Sigmoid colon (tissue), 7 donors: ENCODE measurements around the gene WNK2. TPM values are rescaled to one million over a fixed set of nuclear protein-coding genes. Genes with fewer than 3 reads are reported as not detected.

Experiments used
- DNase-seq: peaks from one replicate; pipeline ENCODE4 v3.0.0-alpha.2; 2019
- H3K27ac ChIP-seq, 4 donors: fragments of 200-600 bp; sonication (generic); one replicate each; pipeline ENCODE4 v1.5.1; 2016 to 2019; ENCODE audit warnings: mild to moderate bottlenecking in 1 of 4
- H3K27me3 ChIP-seq, 3 donors: fragments of 200-600 bp; sonication (generic); one replicate each; pipeline ENCODE4 v1.5.1; 2019; ENCODE audit warnings: mild to moderate bottlenecking in 1 of 3
- H3K36me3 ChIP-seq, 4 donors: fragments of 200-600 bp; sonication (generic); one replicate each; pipeline ENCODE4 v1.5.1; 2016 to 2019
- H3K4me1 ChIP-seq, 4 donors: fragments of 200-600 bp; sonication (generic); one replicate each; pipeline ENCODE4 v1.5.1; 2017 to 2019
- H3K4me3 ChIP-seq, 4 donors: fragments of 200-600 bp; sonication (generic); one replicate each; pipeline ENCODE4 v1.5.1; 2017 to 2019; ENCODE audit warnings: mild to moderate bottlenecking in 2 of 4, moderate library complexity in 1 of 4
- H3K9me3 ChIP-seq, 4 donors: fragments of 200-600 bp in 3 of 4; sonication (generic) in 3 of 4; one replicate each; pipeline versions ENCODE4 v1.5.1 to v1.6.1; 2013 to 2019
- EP300 ChIP-seq, 4 donors: sonication (generic); formaldehyde crosslinking; IDR thresholded peaks; one replicate each; pipeline ENCODE4 v1.6.1; 2017; ENCODE audit warnings: antibody characterized with exemption in 4 of 4
- POLR2A ChIP-seq, 2 donors: fragments of 450-650 bp; IDR thresholded peaks; one replicate each; pipeline ENCODE4 v1.6.1; 2016; ENCODE audit warnings: antibody characterized with exemption in 2 of 2, mild to moderate bottlenecking in 2 of 2, moderate library complexity in 2 of 2
- POLR2AphosphoS5 ChIP-seq, 4 donors: sonication (generic); formaldehyde crosslinking; IDR thresholded peaks; one replicate each; pipeline ENCODE4 v1.6.1; 2017; ENCODE audit warnings: antibody characterized with exemption in 4 of 4
- WGBS, 2 donors: extraction: QIAGEN DNeasy Blood & Tissue Kit; methylation state at CpG; one replicate each; pipeline ENCODE4 v1.1.7; 2013; 5-methylcytosine and 5-hydroxymethylcytosine counted together
- intact Hi-C: fragments of 100-400 bp; cut with DNase I; formaldehyde crosslinking; loops from one replicate; pipeline ENCODE4 v1.15.1; 2023
- polyA plus RNA-seq, 3 donors: library from polyadenylated mRNA; stranded (reverse); fragments of 200-250 nt; gene quantifications; one replicate each; pipeline ENCODE4 v1.2.3, GENCODE V29; 2013
- total RNA-seq, 4 donors: library from RNA; depleted of rRNA; stranded (reverse); fragments of >200 nt; gene quantifications; one replicate each; pipeline ENCODE4 v1.1.0, GENCODE V29; 2016
- TF ChIP-seq, protein P1 (sequence below), 4 experiments: fragments of 450-650 bp in 3 of 4; fragments of 200-600 bp in 1 of 4; IDR thresholded peaks; one replicate each; pipeline ENCODE4 v1.5.1; 2016 to 2019; ENCODE audit warnings: antibody characterized with exemption in 4 of 4, mild to moderate bottlenecking in 3 of 4, moderate library complexity in 2 of 4
- donor health status: healthy with polysubstance abuse.
- donor health status: Bipolar disorder and iron deficiency.
- donor health status: healthy.

WNK2 gene
- total and polyA plus RNA-seq, 7 donors: 12.6 to 95.8 (median 20.0) TPM

DNA sequence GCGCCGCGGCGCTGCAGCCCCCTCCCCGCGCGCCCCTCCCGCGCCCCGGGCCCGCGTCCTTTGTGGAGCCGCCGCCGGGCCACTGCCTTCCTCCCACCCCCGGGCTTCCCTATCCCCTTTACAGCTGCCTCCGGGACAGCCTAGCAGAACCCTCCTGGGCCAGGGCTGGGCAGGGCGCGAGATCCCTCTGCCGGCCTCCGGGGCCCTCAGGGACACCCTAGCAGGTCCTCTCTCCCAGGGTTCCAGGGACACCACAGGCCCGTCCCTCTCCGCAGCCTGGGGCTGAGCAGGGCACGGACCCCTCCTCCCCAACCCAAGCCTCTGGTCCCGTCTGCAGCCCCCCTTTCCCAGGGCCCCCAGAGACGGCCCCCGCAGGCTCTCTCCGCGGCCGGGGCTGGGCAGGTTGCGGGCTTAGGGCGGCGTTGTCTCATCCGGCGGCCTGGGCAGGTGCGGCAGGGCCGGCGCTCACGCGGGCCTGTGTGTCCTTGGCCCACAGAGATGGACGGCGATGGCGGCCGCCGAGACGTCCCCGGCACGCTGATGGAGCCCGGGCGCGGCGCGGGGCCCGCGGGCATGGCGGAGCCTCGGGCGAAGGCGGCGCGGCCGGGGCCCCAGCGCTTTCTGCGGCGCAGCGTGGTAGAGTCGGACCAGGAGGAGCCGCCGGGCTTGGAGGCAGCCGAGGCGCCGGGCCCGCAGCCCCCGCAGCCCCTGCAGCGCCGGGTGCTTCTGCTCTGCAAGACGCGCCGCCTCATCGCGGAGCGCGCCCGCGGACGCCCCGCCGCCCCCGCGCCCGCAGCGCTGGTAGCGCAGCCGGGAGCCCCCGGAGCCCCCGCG is 710 bp downstream of the WNK2 start:
- H3K27me3 ChIP-seq: peaks cover 0 to 6% (median 0%) of the 10 kb centered on the region in 3 donors
- intact Hi-C loops: loop anchor here (2.0 to 10.0 kb wide), 4 partner anchors 22 to 270 kb away; partner anchors contain the start of genes FAM120A, FAM120AOS and NINJ1
- H3K4me1 ChIP-seq: peaks cover 4 to 67% (median 63%) of the 10 kb centered on the region in 4 donors
- 2 to 3% methylated on average over 97 of the region's 97 CpGs for WGBS, 2 donors
- H3K4me3 ChIP-seq: peak overlapping the region; percentile 43 to 87 (median 60)
- peak overlapping the region; percentile 81 to 89 (median 84) for H3K27ac ChIP-seq
- H3K9me3 ChIP-seq: no peaks in the 10 kb centered on the region
- no peak for DNase-seq
- TF ChIP-seq, protein P1, sequence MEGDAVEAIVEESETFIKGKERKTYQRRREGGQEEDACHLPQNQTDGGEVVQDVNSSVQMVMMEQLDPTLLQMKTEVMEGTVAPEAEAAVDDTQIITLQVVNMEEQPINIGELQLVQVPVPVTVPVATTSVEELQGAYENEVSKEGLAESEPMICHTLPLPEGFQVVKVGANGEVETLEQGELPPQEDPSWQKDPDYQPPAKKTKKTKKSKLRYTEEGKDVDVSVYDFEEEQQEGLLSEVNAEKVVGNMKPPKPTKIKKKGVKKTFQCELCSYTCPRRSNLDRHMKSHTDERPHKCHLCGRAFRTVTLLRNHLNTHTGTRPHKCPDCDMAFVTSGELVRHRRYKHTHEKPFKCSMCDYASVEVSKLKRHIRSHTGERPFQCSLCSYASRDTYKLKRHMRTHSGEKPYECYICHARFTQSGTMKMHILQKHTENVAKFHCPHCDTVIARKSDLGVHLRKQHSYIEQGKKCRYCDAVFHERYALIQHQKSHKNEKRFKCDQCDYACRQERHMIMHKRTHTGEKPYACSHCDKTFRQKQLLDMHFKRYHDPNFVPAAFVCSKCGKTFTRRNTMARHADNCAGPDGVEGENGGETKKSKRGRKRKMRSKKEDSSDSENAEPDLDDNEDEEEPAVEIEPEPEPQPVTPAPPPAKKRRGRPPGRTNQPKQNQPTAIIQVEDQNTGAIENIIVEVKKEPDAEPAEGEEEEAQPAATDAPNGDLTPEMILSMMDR (IDR thresholded peaks at IDR 0.05): no peak
- no peak for TF ChIP-seq EP300 (IDR thresholded peaks at IDR 0.05)
- no peak for TF ChIP-seq POLR2AphosphoS5 (IDR thresholded peaks at IDR 0.05)
- no peak for TF ChIP-seq POLR2A (IDR thresholded peaks at IDR 0.05)
- no peaks in the 10 kb centered on the region for H3K36me3 ChIP-seq

DNA sequence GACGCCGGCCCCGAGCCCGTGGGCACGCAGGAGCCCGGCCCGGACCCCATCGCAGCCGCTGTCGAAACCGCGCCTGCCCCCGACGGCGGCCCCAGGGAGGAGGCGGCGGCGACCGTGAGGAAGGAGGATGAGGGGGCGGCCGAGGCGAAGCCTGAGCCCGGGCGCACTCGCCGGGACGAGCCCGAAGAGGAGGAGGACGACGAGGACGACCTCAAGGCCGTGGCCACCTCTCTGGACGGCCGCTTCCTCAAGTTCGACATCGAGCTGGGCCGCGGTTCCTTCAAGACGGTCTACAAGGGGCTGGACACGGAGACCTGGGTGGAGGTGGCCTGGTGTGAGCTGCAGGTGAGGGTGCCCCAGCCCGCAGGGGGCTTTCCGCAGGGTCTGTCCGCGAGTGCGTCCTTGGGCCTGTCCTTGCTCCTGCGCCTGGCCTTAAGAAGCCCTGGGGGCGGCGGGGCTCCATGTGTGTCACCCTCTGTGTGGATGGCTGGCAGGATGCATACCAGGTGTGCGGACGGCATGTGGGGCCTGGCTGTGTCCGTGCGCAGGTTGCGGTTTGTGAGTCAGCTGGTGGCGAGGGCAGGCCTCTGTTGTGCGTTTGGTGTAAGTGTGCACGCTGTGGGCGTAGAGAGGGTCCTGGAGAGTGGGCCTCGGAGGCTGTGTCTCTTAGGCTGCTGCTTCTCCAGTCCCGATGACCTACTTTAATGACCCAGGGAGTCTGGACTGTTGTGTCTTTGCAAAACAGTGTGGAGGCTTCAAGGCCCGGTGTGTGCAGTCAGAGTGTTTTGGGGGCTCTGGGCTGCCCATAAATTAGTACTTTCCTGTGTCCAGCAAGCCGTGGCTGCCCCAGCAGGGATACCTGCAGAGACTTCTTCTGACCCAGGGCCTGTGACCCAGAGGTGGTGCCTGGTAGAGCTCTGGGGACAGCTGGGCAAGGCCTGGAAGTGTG is 1.6 kb downstream of the WNK2 start:
- DNase-seq: no peak
- WGBS, 2 donors: 12 to 53% methylated on average over 61 of the region's 61 CpGs
- H3K9me3 ChIP-seq: no peaks in the 10 kb centered on the region
- peaks cover 0 to 6% (median 0%) of the 10 kb centered on the region in 3 donors for H3K27me3 ChIP-seq
- TF ChIP-seq POLR2A (IDR thresholded peaks at IDR 0.05) (no peak), POLR2AphosphoS5 (IDR thresholded peaks at IDR 0.05) (no peak), EP300 (IDR thresholded peaks at IDR 0.05) (no peak)
- TF ChIP-seq, protein P1 (IDR thresholded peaks at IDR 0.05): no peak
- H3K36me3 ChIP-seq: no peaks in the 10 kb centered on the region
- peaks cover 4 to 73% (median 66%) of the 10 kb centered on the region in 4 donors for H3K4me1 ChIP-seq
- intact Hi-C loops: loop anchor here (2.0 to 10.0 kb wide), 4 partner anchors 21 to 269 kb away; partner anchors contain the start of genes FAM120A, FAM120AOS and NINJ1
- H3K4me3 ChIP-seq: peak overlapping the region; percentile 43 to 87 (median 60)
- peak overlapping the region; percentile 81 to 89 (median 84) for H3K27ac ChIP-seq

DNA sequence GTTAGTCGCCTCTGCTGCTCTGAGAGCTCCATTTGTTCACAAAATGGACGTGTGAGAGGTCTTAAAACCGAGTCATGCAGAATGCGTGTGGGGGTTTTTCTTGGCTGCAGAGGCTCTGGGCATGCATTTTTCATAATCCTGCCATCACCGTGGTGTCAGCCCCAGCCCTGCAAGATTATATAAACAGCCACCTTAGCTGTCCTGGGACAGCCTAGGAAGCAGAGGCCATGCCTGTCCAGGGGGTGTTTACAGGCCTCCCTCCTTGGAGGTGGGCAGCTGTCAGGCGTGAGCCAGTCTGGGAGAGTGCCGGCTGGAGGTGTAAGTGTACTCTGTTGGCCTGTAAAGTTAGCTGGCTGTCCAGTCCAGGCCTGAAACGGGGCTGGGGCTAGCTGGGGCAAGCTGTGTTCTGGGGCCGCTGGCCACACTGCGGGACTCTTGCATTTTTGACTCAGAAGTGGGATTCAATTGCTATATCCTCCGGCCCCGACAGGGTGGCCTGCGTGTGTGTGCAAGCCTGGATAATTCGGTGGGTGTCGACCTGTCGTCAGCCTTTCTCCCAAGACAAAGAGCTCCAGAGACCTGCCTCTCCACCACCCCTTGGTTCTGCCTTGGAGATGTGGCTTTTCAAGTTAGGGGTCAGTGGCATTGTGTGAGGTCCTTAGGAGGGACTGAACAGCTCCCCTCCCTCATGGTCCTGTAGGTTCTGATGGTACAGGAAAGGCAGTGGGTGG is 2.4 kb downstream of the WNK2 start:
- peaks cover 4 to 73% (median 66%) of the 10 kb centered on the region in 4 donors for H3K4me1 ChIP-seq
- no peak for TF ChIP-seq POLR2AphosphoS5 (IDR thresholded peaks at IDR 0.05)
- 18 to 69% methylated on average over 16 of the region's 16 CpGs for WGBS, 2 donors

DNA sequence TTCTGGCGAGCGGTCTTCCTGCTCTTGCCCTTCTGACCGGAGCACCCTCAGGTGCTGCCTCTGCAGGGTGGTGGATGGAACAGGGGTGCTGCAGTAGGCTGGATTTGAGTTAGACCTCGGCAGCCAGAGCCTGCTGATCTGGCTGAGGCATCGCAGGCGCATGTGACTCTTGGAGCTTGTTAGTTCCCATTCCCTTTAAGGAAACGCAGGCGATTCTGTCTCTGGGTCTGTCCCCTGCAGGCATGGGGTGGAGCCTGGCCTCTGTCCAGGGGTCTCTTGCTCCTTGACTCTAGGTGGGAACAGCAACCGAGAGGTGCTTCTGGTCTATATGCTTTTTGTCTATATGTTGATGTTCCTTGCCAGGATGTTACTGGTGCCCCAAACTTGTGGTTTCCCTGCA is 3.1 kb downstream of the WNK2 start:
- DNase-seq: peak; percentile 86
- Histone ChIP-seq H3K9me3 (no peaks in the 10 kb centered on the region), H3K36me3 (no peaks in the 10 kb centered on the region), H3K27ac (peak overlapping the region; percentile 81 to 89 (median 84)), H3K4me1 (peaks cover 4 to 73% (median 66%) of the 10 kb centered on the region in 4 donors), H3K27me3 (peaks cover 0 to 6% (median 0%) of the 10 kb centered on the region in 3 donors), H3K4me3 (peak overlapping the region in 3 of 4 donors; percentile 54 to 87 (median 66))
- 13 to 64% methylated on average over 9 of the region's 9 CpGs for WGBS, 2 donors
- TF ChIP-seq, protein P1 (IDR thresholded peaks at IDR 0.05): no peak
- TF ChIP-seq EP300 (IDR thresholded peaks at IDR 0.05) (no peak), POLR2AphosphoS5 (IDR thresholded peaks at IDR 0.05) (peak in 3 of 4 donors; percentile 21 to 66 (median 56))
- intact Hi-C loops: loop anchor here (10.0 kb wide), 1 partner anchor 268 kb away; the partner anchor contains the start of genes FAM120A and FAM120AOS

More for the DNA sequence above, 2.4 kb downstream of the WNK2 start:
- Histone ChIP-seq H3K27ac (peak overlapping the region; percentile 81 to 89 (median 84)), H3K36me3 (no peaks in the 10 kb centered on the region), H3K9me3 (no peaks in the 10 kb centered on the region), H3K4me3 (peak overlapping the region; percentile 43 to 87 (median 60)), H3K27me3 (peaks cover 0 to 6% (median 0%) of the 10 kb centered on the region in 3 donors)
- intact Hi-C loops: loop anchor here (10.0 kb wide), 1 partner anchor 268 kb away; the partner anchor contains the start of genes FAM120A and FAM120AOS
- DNase-seq: no peak
